ENCODE measurements around the gene SMG7.

Gene SMG7

GRCh38 chr1:183467687-183468086 lies 4.6 kb upstream of the SMG7 start:
- TF ChIP-seq SIN3A (IDR thresholded peaks at IDR 0.05; ENCODE audit: borderline replicate concordance, insufficient read depth, low read length) (no peak), FOXP2 (optimal IDR thresholded peaks at IDR 0.05; ENCODE audit: borderline replicate concordance, extremely low read depth, extremely low read length, insufficient read depth) (no peak), TAF1 (IDR thresholded peaks at IDR 0.05; ENCODE audit: borderline replicate concordance, insufficient read depth, low read length) (no peak), POLR2AphosphoS5 (IDR thresholded peaks at IDR 0.05; ENCODE audit: low read depth, low read length) (no peak), REST (IDR thresholded peaks at IDR 0.05; ENCODE audit: insufficient read depth in 1 of 2, low read depth in 2 of 2, low read length in 2 of 2) (no peak)

GRCh38 chr1:183470147-183470960 lies 1.9 kb upstream of the SMG7 start:
- TF ChIP-seq POLR2AphosphoS5 (IDR thresholded peaks at IDR 0.05; ENCODE audit: low read depth, low read length) (no peak), FOXP2 (optimal IDR thresholded peaks at IDR 0.05; ENCODE audit: borderline replicate concordance, extremely low read depth, extremely low read length, insufficient read depth) (no peak), REST (IDR thresholded peaks at IDR 0.05; ENCODE audit: insufficient read depth in 1 of 2, low read depth in 2 of 2, low read length in 2 of 2) (no peak), TAF1 (IDR thresholded peaks at IDR 0.05; ENCODE audit: borderline replicate concordance, insufficient read depth, low read length) (no peak), SIN3A (IDR thresholded peaks at IDR 0.05; ENCODE audit: borderline replicate concordance, insufficient read depth, low read length) (no peak)

GRCh38 chr1:183470961-183471742 lies 1.1 kb upstream of the SMG7 start:
- no peak for TF ChIP-seq REST (IDR thresholded peaks at IDR 0.05; ENCODE audit: insufficient read depth in 1 of 2, low read depth in 2 of 2, low read length in 2 of 2)
- peak; percentile 58 for TF ChIP-seq FOXP2 (optimal IDR thresholded peaks at IDR 0.05; ENCODE audit: borderline replicate concordance, extremely low read depth, extremely low read length, insufficient read depth)
- no peak for TF ChIP-seq TAF1 (IDR thresholded peaks at IDR 0.05; ENCODE audit: borderline replicate concordance, insufficient read depth, low read length)
- no peak for TF ChIP-seq SIN3A (IDR thresholded peaks at IDR 0.05; ENCODE audit: borderline replicate concordance, insufficient read depth, low read length)

GRCh38 chr1:183471743-183472487 lies 384 bp upstream of the SMG7 start:
- 0 out of 4 replicates have a peak, but pooled peaks of 1 of the 2 experiments have one; percentile 54 for TF ChIP-seq REST (IDR thresholded peaks at IDR 0.05; ENCODE audit: insufficient read depth in 1 of 2, low read depth in 2 of 2, low read length in 2 of 2)
- TF ChIP-seq FOXP2 (optimal IDR thresholded peaks at IDR 0.05; ENCODE audit: borderline replicate concordance, extremely low read depth, extremely low read length, insufficient read depth) = peak; percentile 38
- peak; percentile 54; the same call in 1 of the 2 replicates for TF ChIP-seq POLR2AphosphoS5 (IDR thresholded peaks at IDR 0.05; ENCODE audit: low read depth, low read length)
- TF ChIP-seq SIN3A (IDR thresholded peaks at IDR 0.05; ENCODE audit: borderline replicate concordance, insufficient read depth, low read length) = peak; percentile 71; the same call in 1 of the 2 replicates
- peak; percentile 83; the same call in 1 of the 2 replicates for TF ChIP-seq TAF1 (IDR thresholded peaks at IDR 0.05; ENCODE audit: borderline replicate concordance, insufficient read depth, low read length)
